Fibroblast of lung (primary cell): ENCODE data around the gene IP6K3. TPM values are rescaled to one million over a fixed set of nuclear protein-coding genes. Genes with fewer than 3 reads are reported as not detected.

Experiments used
- DNase-seq, 2 donors: peaks; one replicate each; pipeline versions ENCODE4 v3.0.0 to v3.0.0-alpha.2; 2010; ENCODE audit warnings: low read depth in 2 of 2
- H2AFZ ChIP-seq: 2 replicates; pipeline ENCODE4 v1.5.1; 2012; ENCODE audit warnings: low read length, control low read depth, inconsistent platforms
- H3K27ac ChIP-seq: 2 replicates; pipeline ENCODE4 v1.5.1; 2011; ENCODE audit warnings: low read length, control low read depth; ENCODE audit not compliant: insufficient read depth
- H3K27me3 ChIP-seq: 2 replicates; pipeline ENCODE4 v1.5.1; 2011; ENCODE audit warnings: mild to moderate bottlenecking, low read length; ENCODE audit not compliant: control insufficient read depth, insufficient read depth
- H3K36me3 ChIP-seq: 2 replicates; pipeline ENCODE4 v1.5.1; 2011; ENCODE audit warnings: low read length; ENCODE audit not compliant: control insufficient read depth, insufficient read depth
- H3K4me1 ChIP-seq: 2 replicates; pipeline ENCODE4 v1.5.1; 2011; ENCODE audit warnings: low read length; ENCODE audit not compliant: control insufficient read depth, insufficient read depth; ENCODE audit errors: extremely low read depth
- H3K4me2 ChIP-seq: 2 replicates; pipeline ENCODE4 v1.5.1; 2011; ENCODE audit warnings: low read length, control low read depth; ENCODE audit not compliant: insufficient read depth; ENCODE audit errors: extremely low read depth
- H3K4me3 ChIP-seq, 4 experiments: fragments of 200-600 bp in 1 of 4; sonication (generic) in 1 of 4; replicated peaks in 1 of 4; 2 replicates each; pipeline ENCODE4 v1.5.1; 2011 to 2016; ENCODE audit warnings: low read length in 4 of 4, low read depth in 3 of 4, mild to moderate bottlenecking in 3 of 4, control low read depth in 2 of 4, inconsistent platforms in 1 of 4, mixed read lengths in 1 of 4; ENCODE audit not compliant: insufficient read depth in 1 of 4; ENCODE audit errors: control extremely low read depth in 1 of 4
- H3K79me2 ChIP-seq: 2 replicates; pipeline ENCODE4 v1.5.1; 2012; ENCODE audit warnings: mild to moderate bottlenecking, low read length, inconsistent platforms; ENCODE audit not compliant: control insufficient read depth, insufficient read depth
- H3K9ac ChIP-seq: 2 replicates; pipeline ENCODE4 v1.5.1; 2011; ENCODE audit warnings: mild to moderate bottlenecking, low read length, control low read depth; ENCODE audit not compliant: insufficient read depth
- H3K9me3 ChIP-seq: 2 replicates; pipeline ENCODE4 v1.5.1; 2012; ENCODE audit warnings: low read depth, low read length; ENCODE audit not compliant: control insufficient read depth, insufficient read depth
- H4K20me1 ChIP-seq: 2 replicates; pipeline ENCODE4 v1.5.1; 2011; ENCODE audit warnings: low read length; ENCODE audit not compliant: control insufficient read depth, insufficient read depth; ENCODE audit errors: extremely low read depth
- EZH2 ChIP-seq: IDR thresholded peaks from 2 replicates; pipeline ENCODE4 v1.5.1; 2012; ENCODE audit warnings: low read length, control low read depth, mild to moderate bottlenecking; ENCODE audit errors: missing control alignments
- polyA plus RNA-seq, 2 donors: library from polyadenylated mRNA; depleted of rRNA in 1 of 2; stranded (reverse) in 1 of 2; unstranded in 1 of 2; fragments of >200 nt; gene quantifications; 2 replicates each; pipeline ENCODE4 v1.2.1, GENCODE V29; 2011 to 2012; ENCODE audit warnings: missing spikeins in 1 of 2
- total RNA-seq: library from RNA; depleted of rRNA; stranded (reverse); fragments of >200 nt; gene quantifications from 2 replicates; pipeline ENCODE4 v1.2.1, GENCODE V29; 2014
- TF ChIP-seq, protein P1 (sequence below), 2 donors: IDR thresholded peaks in 1 of 2; conservative IDR thresholded peaks in 1 of 2; 1 replicate in 1 of 2; 2 replicates in 1 of 2; pipeline ENCODE4 v1.5.1; 2011 to 2012; ENCODE audit warnings: low read length in 2 of 2, control low read depth in 1 of 2, inconsistent platforms in 1 of 2, low read depth in 1 of 2, mild to moderate bottlenecking in 1 of 2

Gene IP6K3
- total and polyA plus RNA-seq, 2 donors (not counting 1 experiment from before 2014, with no cell fraction given): 0.84 to 5.4 TPM

DNA sequence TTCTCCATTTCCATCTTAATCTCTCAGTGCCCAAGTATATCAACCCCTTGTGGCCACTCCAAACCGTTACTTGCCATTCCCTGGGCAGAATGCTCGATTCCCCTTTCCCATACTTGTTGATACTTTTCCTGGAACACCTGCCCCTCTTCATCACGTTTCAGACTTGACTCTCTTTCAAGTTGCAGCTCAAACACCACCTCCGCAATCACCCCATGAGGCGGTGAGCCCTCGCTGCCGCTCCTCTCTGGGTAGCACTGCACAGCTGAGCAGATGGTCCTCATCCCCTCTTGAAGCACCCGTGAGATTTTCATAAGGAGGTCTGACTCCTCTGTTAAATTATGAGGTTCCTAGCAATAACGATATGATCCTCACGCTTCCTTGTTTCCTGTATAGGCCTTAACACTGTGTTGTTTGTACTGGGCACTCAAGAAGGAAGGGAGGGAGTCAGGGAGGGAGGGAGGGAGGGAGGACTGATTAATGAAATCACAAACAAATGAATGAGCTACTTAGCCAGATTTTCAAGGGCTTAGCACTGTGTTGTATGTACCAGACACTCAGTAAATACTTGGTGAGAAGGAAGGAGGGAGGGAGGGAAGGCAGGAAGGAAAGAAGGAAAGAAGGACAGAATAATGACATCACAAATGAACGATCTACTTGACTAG, 27.2 kb downstream of the IP6K3 start:
- Histone ChIP-seq H3K9me3 (no peaks in the 10 kb centered on the region), H3K4me1 (peaks cover 2% of the 10 kb centered on the region), H3K27ac (no peak overlapping the region), H2AFZ (no peak overlapping the region), H3K36me3 (no peaks in the 10 kb centered on the region), H3K9ac (no peak overlapping the region), H4K20me1 (no peaks in the 10 kb centered on the region), H3K4me3 (no peak overlapping the region), H3K4me2 (no peak overlapping the region), H3K27me3 (peaks cover 22% of the 10 kb centered on the region), H3K79me2 (no peaks in the 10 kb centered on the region)
- no peak for TF ChIP-seq EZH2
- TF ChIP-seq, protein P1, sequence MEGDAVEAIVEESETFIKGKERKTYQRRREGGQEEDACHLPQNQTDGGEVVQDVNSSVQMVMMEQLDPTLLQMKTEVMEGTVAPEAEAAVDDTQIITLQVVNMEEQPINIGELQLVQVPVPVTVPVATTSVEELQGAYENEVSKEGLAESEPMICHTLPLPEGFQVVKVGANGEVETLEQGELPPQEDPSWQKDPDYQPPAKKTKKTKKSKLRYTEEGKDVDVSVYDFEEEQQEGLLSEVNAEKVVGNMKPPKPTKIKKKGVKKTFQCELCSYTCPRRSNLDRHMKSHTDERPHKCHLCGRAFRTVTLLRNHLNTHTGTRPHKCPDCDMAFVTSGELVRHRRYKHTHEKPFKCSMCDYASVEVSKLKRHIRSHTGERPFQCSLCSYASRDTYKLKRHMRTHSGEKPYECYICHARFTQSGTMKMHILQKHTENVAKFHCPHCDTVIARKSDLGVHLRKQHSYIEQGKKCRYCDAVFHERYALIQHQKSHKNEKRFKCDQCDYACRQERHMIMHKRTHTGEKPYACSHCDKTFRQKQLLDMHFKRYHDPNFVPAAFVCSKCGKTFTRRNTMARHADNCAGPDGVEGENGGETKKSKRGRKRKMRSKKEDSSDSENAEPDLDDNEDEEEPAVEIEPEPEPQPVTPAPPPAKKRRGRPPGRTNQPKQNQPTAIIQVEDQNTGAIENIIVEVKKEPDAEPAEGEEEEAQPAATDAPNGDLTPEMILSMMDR (conservative IDR thresholded peaks at IDR 0.05 in 1 of 2, IDR thresholded peaks at IDR 0.05 in 1 of 2; ENCODE audit: low read depth in 1 of 2, low read length in 2 of 2): no peak
- no peak for DNase-seq

DNA sequence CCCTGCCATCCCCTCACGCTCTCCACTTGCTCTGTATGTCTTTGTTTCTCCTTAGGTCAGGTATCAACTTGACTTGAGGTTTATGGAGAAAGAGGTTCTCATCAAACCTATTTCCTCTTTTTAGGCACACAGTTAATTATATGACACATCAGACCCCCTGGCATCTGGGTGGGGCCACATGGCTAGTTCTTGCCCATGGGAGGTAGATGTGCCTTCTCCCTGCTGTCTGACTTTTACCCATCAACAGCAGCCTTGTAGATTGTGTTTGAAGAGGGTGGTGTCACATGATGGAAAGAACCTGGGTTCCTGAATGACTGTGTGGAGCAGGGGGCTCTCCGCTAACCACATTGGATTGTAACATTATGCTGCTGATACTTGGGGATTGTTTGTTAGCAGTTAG, 28.0 kb downstream of the IP6K3 start:
- Histone ChIP-seq H3K27ac (no peak overlapping the region), H3K36me3 (no peaks in the 10 kb centered on the region), H4K20me1 (no peaks in the 10 kb centered on the region), H3K4me2 (no peak overlapping the region), H3K9me3 (no peaks in the 10 kb centered on the region), H3K4me1 (peaks cover 2% of the 10 kb centered on the region), H3K79me2 (no peaks in the 10 kb centered on the region), H3K9ac (no peak overlapping the region), H3K4me3 (no peak overlapping the region), H2AFZ (no peak overlapping the region), H3K27me3 (peaks cover 15% of the 10 kb centered on the region)
- no peak for DNase-seq
- TF ChIP-seq EZH2: no peak
- TF ChIP-seq, protein P1 (conservative IDR thresholded peaks at IDR 0.05 in 1 of 2, IDR thresholded peaks at IDR 0.05 in 1 of 2; ENCODE audit: low read depth in 1 of 2, low read length in 2 of 2): no peak

DNA sequence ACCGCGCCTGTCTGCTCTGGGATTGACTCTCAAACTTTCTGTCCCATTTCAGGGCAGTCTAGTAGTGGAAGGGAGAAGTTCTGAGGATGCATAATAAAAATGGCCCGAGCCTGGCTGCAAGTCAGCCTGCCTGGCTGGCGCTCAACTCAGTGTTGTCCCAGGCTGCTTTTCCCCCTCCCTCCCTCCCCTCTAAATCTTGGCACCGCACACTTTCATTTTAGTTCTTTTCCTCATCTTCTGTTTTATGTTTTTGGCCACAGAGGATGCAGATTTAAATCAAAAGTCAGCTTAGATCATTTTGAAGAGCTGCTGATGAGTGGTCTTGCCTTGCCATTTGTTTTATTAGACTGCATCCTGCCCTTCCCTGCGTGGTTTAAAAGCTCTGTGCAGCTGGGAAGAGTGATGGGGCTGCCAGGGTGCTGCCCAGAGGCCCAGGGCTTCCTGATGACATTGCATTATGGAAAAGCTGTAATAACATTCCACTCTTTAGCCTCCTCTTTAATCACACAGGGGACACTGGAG, 28.7 kb downstream of the IP6K3 start:
- DNase-seq: no peak
- Histone ChIP-seq H3K79me2 (no peaks in the 10 kb centered on the region), H2AFZ (no peak overlapping the region)

More for the DNA sequence above, 28.7 kb downstream of the IP6K3 start:
- H3K27me3 ChIP-seq: peaks cover 9% of the 10 kb centered on the region
- no peak overlapping the region for H3K9ac ChIP-seq
- H3K4me1 ChIP-seq: peaks cover 2% of the 10 kb centered on the region
- H3K27ac ChIP-seq: no peak overlapping the region
- H4K20me1 ChIP-seq: no peaks in the 10 kb centered on the region
- H3K4me3 ChIP-seq: no peak overlapping the region
- H3K9me3 ChIP-seq: no peaks in the 10 kb centered on the region
- no peaks in the 10 kb centered on the region for H3K36me3 ChIP-seq
- H3K4me2 ChIP-seq: no peak overlapping the region
- no peak for TF ChIP-seq EZH2
- TF ChIP-seq, protein P1 (conservative IDR thresholded peaks at IDR 0.05 in 1 of 2, IDR thresholded peaks at IDR 0.05 in 1 of 2; ENCODE audit: low read depth in 1 of 2, low read length in 2 of 2): no peak
